ENCODE measurements around the gene GPR108.

- no peak for TF ChIP-seq ZNF530 (tag by site-specific recombination; IDR thresholded peaks at IDR 0.05; ENCODE audit: low read depth)
- TF ChIP-seq CTCF (tag by site-specific recombination; IDR thresholded peaks at IDR 0.05): no peak
- TF ChIP-seq ZNF280D (tag by site-specific recombination; IDR thresholded peaks at IDR 0.05): no peak
- TF ChIP-seq ZNF174 (tag by site-specific recombination; IDR thresholded peaks at IDR 0.05): no peak
- TF ChIP-seq KLF10 (tag by site-specific recombination; IDR thresholded peaks at IDR 0.05): 0 out of 2 replicates have a peak, but pooled peaks have one; percentile 11
- TF ChIP-seq ZNF747 (tag by site-specific recombination; IDR thresholded peaks at IDR 0.05): no peak
- TF ChIP-seq ZNF660 (tag by site-specific recombination; IDR thresholded peaks at IDR 0.05): no peak
Observed at GRCh38 chr19:6767357-6768235, 30.2 kb upstream of the GPR108 start, which contains the start of gene SH2D3A.

All from HEK293 (cell line).